Upper lobe of right lung (tissue), 1 donor: ENCODE measurements around the gene SGK1. TPM values are rescaled to one million over a fixed set of nuclear protein-coding genes. Genes with fewer than 3 reads are reported as not detected.
"Not testable (repeated sequence)": the region's sequence is repeated elsewhere in the genome, so short reads cannot be mapped to it uniquely, and the experiment has no call there.

Experiments
- ATAC-seq: fragments of 200-7000 bp; cut with Tn5 transposase; one replicate; pipeline ENCODE4 v1.9.1; 2020; ENCODE audit warnings: mild to moderate bottlenecking, moderate library complexity
- DNase-seq: peaks from one replicate; pipeline ENCODE4 v3.0.0-alpha.2; 2020
- H3K27ac ChIP-seq: fragments of 200-600 bp; one replicate; pipeline ENCODE4 v1.8.0; 2022
- H3K27me3 ChIP-seq: fragments of 200-600 bp; one replicate; pipeline ENCODE4 v1.8.0; 2022; ENCODE audit warnings: mild to moderate bottlenecking
- H3K36me3 ChIP-seq: fragments of 200-600 bp; one replicate; pipeline ENCODE4 v1.8.0; 2022
- H3K4me1 ChIP-seq: fragments of 200-600 bp; one replicate; pipeline ENCODE4 v1.8.0; 2022
- H3K4me3 ChIP-seq: fragments of 200-600 bp; one replicate; pipeline ENCODE4 v1.8.0; 2022; ENCODE audit warnings: mild to moderate bottlenecking
- H3K9me3 ChIP-seq: fragments of 200-600 bp; one replicate; pipeline ENCODE4 v1.8.0; 2022
- intact Hi-C: fragments of 100-400 bp; cut with DNase I; formaldehyde crosslinking; loops from one replicate; pipeline ENCODE4 v1.11.0; 2022
- total RNA-seq: library from RNA; stranded (reverse); fragmentation: NEBNext Ultra II Directional; extraction: Animal tissue kit (Norgen Biotek cat#: 25700); gene quantifications from one replicate; pipeline ENCODE4 v1.2.1, GENCODE V29; 2021
- TF ChIP-seq, protein P1 (sequence below): fragments of 200-600 bp; IDR thresholded peaks from one replicate; pipeline ENCODE4 v1.8.0; 2022; ENCODE audit warnings: antibody characterized with exemption
- donor health status: DM: no; HTN: yes; CAD: no; lungs with severe emphysema.

Gene SGK1
- total RNA-seq, 1 donor from 2014 or later = 204 TPM

DNA sequence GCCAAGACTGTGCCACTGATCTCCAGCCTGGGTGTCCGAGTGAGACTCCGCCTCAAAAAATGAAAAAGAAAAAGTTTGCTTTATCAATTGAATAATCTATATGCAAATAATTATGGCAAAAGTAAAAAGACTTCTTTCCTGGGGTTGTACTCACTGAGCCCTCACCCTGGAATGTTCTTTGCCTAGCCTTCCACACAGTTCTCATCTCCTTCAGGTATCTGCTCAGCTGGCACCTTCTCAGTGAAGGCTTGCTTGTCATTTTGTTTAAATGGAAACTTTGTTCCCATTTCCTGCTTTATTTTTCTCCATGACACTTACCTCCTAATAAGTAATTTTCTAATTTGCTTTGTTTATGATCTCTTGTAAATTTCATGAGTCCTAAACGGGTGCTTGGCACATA is 96.7 kb downstream of the SGK1 start:
- intact Hi-C loops = no loop called here
- Histone ChIP-seq H3K4me3 (no peak overlapping the region), H3K4me1 (no peaks in the 10 kb centered on the region), H3K36me3 (no peaks in the 10 kb centered on the region), H3K27ac (no peak overlapping the region), H3K9me3 (no peaks in the 10 kb centered on the region), H3K27me3 (no peaks in the 10 kb centered on the region)
- TF ChIP-seq, protein P1, sequence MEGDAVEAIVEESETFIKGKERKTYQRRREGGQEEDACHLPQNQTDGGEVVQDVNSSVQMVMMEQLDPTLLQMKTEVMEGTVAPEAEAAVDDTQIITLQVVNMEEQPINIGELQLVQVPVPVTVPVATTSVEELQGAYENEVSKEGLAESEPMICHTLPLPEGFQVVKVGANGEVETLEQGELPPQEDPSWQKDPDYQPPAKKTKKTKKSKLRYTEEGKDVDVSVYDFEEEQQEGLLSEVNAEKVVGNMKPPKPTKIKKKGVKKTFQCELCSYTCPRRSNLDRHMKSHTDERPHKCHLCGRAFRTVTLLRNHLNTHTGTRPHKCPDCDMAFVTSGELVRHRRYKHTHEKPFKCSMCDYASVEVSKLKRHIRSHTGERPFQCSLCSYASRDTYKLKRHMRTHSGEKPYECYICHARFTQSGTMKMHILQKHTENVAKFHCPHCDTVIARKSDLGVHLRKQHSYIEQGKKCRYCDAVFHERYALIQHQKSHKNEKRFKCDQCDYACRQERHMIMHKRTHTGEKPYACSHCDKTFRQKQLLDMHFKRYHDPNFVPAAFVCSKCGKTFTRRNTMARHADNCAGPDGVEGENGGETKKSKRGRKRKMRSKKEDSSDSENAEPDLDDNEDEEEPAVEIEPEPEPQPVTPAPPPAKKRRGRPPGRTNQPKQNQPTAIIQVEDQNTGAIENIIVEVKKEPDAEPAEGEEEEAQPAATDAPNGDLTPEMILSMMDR = no peak
- no peak for ATAC-seq
- DNase-seq = no peak

DNA sequence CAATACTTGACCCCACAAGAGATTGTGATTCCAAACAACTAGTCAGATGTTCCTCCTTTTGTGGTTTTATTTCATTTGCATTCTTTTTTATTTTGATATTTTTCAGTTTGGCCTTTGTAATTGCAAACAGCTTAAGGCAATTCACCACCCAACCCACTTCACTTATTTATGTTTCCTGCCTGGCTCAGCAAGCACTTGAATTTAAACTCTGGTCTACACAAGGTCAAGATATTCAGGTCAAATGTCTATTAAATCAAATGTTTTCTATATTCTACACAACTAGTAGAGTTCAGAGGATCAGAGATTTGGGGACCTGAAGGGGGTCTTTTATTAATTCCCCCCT is 100.1 kb downstream of the SGK1 start:
- Histone ChIP-seq H3K36me3 (no peaks in the 10 kb centered on the region), H3K27me3 (no peaks in the 10 kb centered on the region), H3K4me3 (no peak overlapping the region), H3K9me3 (no peaks in the 10 kb centered on the region), H3K27ac (no peak overlapping the region), H3K4me1 (no peaks in the 10 kb centered on the region)
- DNase-seq (no peak), ATAC-seq (no peak)
- TF ChIP-seq, protein P1 = no peak
- intact Hi-C loops = no loop called here

DNA sequence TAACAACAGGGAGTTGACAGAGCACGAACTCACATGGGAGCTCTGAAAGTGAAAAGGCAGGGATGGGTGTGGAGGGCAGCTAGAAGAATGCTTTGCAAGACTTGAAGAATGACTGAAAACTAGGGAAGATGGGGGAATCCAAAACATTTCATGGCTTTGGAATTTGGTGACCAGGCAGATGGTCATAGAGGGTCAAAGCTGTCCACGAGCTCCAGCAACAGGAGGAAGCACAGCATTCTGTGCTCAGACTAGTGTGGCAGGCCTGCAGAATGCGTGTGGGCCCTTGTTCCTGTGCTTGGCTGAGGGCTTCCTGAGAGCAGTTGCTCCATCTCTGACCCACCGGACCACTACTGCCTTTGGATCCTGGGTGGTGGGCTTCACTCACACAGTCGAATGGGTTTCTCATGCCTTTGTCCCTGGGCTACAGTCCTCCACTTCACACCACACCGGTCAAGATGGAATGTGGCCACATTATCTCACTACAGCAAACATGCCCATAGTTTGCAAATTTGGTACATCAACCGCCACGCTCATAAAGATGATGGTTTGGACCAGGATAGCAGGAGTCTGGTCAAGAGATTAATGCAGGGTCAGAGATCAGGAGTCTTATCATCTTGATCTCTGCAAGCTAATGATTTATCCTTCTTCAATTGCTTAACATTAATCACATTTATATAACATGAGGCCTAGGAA is 100.7 kb downstream of the SGK1 start:
- ATAC-seq (peak; percentile 38), DNase-seq (no peak)
- Histone ChIP-seq H3K27ac (peak overlapping the region; percentile 47), H3K27me3 (no peaks in the 10 kb centered on the region), H3K4me3 (no peak overlapping the region), H3K9me3 (no peaks in the 10 kb centered on the region), H3K36me3 (no peaks in the 10 kb centered on the region), H3K4me1 (no peaks in the 10 kb centered on the region)
- TF ChIP-seq, protein P1 = no peak
- intact Hi-C loops = no loop called here

DNA sequence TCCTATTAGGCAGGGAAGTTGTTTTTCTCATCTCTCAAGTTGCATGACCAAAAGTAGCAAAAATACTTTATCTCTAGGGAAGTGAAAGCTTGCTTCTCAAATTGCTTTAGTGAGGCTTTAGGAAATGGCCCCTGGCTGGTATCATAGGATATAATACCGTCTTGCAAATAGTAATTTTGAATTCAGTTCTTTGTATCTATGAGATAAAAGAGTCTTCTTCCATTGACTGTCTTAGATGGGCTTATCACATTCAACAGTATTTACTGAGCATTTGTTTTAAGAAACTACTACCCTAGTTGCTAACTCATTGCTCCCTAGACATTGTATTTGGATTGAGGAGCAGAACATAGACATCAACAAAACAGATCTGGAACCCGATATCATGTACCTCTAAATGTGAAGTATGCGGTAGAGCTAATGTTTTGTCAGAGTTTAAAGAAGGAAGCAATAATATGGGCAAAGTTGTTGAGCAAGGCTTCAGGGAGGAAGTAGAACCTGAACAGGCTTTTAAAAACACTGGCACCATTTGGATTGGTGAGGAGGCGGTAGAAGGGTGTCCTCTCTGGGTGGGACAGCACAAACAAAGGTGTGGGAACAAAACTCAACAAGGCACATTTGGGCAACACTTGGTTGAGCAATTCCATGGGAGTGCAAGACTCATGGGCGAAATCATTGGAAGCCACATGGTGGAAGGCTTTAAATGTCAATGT is 101.5 kb downstream of the SGK1 start:
- TF ChIP-seq, protein P1 = no peak
- peak; percentile 95 for ATAC-seq
- no peak overlapping the region for H3K4me3 ChIP-seq

DNA sequence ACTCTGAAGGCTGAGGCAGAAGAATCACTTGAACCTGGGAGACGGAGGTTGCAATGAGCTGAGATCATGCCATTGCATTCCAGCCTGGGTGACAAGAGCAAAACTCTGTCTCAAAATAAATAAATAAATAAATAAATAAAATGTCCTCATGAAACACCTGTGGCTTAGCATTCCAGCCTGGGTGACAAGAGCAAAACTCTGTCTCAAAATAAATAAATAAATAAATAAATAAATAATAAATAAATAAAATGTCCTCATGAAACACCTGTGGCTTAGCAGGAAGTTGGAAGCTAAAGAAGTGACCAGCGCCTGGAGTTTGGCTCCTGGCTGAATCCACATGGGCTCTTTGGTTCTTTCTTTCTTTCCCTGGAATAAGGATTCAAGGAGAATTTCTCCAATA is 104.5 kb downstream of the SGK1 start:
- H3K36me3 ChIP-seq, DNase-seq, H3K27ac ChIP-seq, intact Hi-C loops, H3K27me3 ChIP-seq, H3K9me3 ChIP-seq, H3K4me3 ChIP-seq, ATAC-seq, H3K4me1 ChIP-seq: not testable (repeated sequence)

More for the DNA sequence above, 101.5 kb downstream of the SGK1 start:
- H3K27me3 ChIP-seq = no peaks in the 10 kb centered on the region
- H3K9me3 ChIP-seq = no peaks in the 10 kb centered on the region
- H3K27ac ChIP-seq = peak overlapping the region; percentile 47
- intact Hi-C loops = no loop called here
- H3K4me1 ChIP-seq = no peaks in the 10 kb centered on the region
- no peak for DNase-seq
- no peaks in the 10 kb centered on the region for H3K36me3 ChIP-seq

DNA sequence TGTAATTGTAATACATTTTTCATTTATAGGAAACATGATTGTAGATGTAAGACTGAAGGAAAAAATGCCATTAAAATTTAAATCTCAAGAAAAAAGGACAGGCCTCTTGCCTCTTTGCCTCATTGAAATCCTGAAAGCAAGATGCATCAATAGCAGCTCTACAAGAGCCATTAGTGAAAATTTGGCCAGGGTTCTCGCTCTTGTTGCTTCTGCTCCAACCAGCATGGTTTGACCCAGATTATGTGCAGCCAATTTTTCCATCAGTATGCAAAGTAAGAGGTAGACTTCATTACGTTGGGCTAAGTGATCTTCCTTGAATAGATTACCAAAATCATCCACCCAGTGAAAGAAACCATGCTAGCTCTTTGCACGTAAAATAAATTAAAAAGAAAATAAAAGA is 106.6 kb downstream of the SGK1 start:
- no peak for ATAC-seq
- no peaks in the 10 kb centered on the region for H3K4me1 ChIP-seq
- intact Hi-C loops = no loop called here

More for the DNA sequence above, 106.6 kb downstream of the SGK1 start:
- TF ChIP-seq, protein P1 = no peak
- no peak for DNase-seq
- no peak overlapping the region for H3K27ac ChIP-seq
- H3K4me3 ChIP-seq = no peak overlapping the region
- H3K27me3 ChIP-seq = no peaks in the 10 kb centered on the region
- no peaks in the 10 kb centered on the region for H3K9me3 ChIP-seq
- no peaks in the 10 kb centered on the region for H3K36me3 ChIP-seq
